ENCODE measurements around the gene TBPL1.
A peak's percentile ranks its signal among the peaks of the same experiment; 100 is the strongest.

TBPL1 gene

DNA sequence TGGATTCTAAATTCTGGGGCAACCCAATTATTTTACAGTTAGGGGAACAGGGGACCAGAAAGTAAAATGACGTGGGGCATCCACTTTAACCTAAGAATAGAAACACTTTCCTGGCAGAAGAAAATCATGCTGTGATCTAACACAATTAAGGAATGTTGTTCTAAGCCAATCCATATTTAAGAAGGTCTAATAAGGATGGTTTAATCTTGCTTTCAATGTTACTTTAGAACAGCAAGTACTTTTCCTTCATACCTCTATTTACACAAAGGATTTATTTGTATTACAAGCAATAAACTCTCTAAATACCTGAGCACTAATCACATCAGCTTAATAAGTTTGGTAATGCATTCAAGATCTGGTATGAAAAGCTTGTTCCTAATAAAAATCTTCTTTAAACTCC, 67.0 kb downstream of the TBPL1 start:
- FAIRE-seq (no peak), DNase-seq (ENCODE audit: insufficient read length, low spot score) (no peak)
- TF ChIP-seq POLR2A (IDR thresholded peaks at IDR 0.05; ENCODE audit: low read depth, low read length) = no peak

DNA sequence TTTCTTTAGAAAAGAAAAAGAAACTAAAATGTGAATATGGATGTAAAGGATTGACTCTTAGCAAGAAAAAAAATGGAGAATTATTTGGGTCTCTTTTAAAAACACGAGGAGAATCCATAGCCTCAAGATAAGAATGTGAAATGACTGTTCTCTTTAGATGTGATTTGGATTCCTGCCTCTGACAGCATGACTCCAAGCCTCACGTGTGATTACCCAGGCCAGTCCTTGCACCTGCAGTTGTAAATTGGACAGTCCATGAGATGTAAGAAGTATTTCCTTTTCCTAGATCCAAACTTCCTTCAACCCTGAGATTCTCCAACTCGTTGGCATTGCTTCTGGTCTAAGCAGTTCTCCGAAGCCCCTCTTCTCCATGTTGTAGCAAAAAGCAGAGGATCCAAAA, 67.5 kb downstream of the TBPL1 start:
- FAIRE-seq (no peak), DNase-seq (ENCODE audit: insufficient read length, low spot score) (no peak)
- no peak for TF ChIP-seq POLR2A (IDR thresholded peaks at IDR 0.05; ENCODE audit: low read depth, low read length)

DNA sequence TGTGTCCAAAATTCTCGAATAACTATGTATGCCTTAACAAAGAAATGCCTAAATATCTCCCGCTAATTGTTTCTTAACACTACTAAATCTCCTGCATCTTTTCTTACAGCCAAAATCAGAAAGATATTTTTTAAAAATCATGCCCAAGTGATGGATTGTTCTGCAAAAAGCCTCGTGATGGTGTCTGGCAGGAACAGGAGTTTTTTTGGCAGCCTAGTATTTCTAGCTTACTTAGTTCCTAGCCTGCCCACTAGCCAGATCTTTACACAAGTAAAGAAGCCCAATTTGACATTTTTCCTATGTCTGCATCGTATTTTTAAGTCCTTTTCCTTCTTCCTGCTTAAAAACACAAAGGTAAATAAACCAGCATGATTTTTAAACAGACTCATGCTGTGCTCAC, 67.9 kb downstream of the TBPL1 start:
- FAIRE-seq (no peak), DNase-seq (ENCODE audit: insufficient read length, low spot score) (no peak)
- TF ChIP-seq POLR2A (IDR thresholded peaks at IDR 0.05; ENCODE audit: low read depth, low read length) = no peak

DNA sequence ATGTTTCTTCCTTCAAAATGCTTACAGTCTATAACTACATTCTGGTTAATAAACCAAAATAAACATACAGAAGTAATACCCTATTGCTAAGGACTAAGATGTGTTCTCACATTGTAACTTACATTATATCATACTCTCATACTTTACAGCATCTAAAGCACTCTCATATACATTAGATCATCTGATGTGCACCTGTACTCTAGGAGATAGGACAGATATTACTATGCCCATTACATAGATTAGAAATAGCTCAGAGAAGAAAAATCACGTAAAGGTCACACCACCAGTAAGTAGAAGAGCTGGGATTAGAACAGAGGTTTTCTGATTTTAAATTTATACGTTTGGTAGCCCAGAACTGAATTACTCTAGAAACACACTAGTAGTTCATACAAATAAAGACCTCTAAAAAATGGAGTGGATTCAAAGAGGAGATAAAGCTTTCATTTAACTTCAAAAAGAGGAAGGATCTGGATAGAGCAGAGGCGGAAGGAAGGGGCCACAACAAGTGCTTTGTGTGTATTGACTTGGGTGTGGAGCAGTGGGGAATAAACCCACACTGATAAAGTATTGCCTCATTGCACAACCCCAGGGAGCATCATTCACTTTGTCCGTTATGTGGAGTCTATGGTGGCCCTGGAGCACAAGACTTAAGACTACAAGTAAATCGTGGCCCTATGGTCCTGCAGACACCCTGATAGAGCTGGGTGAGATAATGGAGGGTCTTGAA, 68.5 kb downstream of the TBPL1 start:
- TF ChIP-seq POLR2A (IDR thresholded peaks at IDR 0.05; ENCODE audit: low read depth, low read length) = no peak
- DNase-seq (ENCODE audit: insufficient read length, low spot score) (no peak), FAIRE-seq (no peak)

DNA sequence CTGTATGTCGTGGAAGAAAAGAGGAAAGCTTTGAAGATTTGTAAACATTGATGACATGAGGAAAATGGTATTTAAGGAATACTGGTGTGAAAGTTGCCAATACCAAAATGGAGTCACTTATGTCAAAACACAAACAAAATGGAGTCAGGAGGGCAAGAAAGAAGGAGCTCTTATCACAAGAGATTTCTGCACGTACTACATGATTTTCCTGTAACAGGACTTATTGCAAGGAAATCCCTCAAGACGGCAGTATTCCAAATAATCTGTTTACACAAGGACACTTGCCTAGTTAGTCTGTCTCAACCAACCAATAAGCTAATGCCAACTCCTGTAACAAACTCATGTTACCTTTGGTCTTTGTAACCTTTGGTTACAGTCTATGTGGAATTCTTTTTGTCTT, 69.6 kb downstream of the TBPL1 start:
- DNase-seq (ENCODE audit: insufficient read length, low spot score) (no peak), FAIRE-seq (no peak)
- no peak for TF ChIP-seq POLR2A (IDR thresholded peaks at IDR 0.05; ENCODE audit: low read depth, low read length)

DNA sequence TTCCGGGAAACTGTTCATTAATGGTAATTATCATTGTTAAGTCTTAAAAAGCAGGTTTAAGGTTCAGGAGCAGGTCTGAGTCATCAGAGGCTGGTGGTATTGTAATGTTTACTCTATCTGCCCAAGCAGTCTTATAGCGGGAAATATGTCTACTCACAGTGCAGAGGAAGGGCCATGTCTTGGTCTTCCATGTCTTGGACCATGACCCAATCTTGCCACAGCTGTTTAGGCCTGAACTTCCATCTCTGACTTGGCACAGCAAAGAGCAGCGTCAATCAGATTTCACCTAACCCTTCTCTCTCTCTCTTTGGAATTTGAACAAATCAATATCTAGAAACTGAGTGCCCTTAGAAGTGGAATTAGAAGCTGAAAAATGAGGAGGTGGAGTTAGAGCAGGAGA, 73.6 kb downstream of the TBPL1 start:
- no peak for DNase-seq (ENCODE audit: insufficient read length, low spot score)
- TF ChIP-seq POLR2A (IDR thresholded peaks at IDR 0.05; ENCODE audit: low read depth, low read length) = no peak
- FAIRE-seq = no peak

DNA sequence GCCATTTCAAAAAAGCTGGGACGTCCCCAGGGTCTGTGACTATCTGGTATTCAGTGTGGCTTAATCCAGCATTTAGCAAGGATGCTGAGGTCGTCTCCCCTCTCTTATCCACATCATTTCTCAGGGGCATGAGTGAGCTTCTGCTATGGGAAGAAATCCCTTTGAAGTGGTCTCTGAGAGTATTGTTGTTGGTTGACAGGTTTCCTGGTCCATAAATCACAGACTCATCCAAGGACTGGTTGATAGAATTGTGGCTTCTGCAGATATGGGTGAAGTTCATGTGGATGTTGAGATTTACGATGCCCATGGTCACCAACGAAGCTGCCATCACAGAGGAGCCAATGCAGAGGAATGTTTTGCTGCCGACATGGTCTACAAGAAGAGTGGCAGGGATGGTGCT, 75.4 kb downstream of the TBPL1 start:
- DNase-seq (ENCODE audit: insufficient read length, low spot score) (no peak), FAIRE-seq (no peak)
- no peak for TF ChIP-seq POLR2A (IDR thresholded peaks at IDR 0.05; ENCODE audit: low read depth, low read length)

DNA sequence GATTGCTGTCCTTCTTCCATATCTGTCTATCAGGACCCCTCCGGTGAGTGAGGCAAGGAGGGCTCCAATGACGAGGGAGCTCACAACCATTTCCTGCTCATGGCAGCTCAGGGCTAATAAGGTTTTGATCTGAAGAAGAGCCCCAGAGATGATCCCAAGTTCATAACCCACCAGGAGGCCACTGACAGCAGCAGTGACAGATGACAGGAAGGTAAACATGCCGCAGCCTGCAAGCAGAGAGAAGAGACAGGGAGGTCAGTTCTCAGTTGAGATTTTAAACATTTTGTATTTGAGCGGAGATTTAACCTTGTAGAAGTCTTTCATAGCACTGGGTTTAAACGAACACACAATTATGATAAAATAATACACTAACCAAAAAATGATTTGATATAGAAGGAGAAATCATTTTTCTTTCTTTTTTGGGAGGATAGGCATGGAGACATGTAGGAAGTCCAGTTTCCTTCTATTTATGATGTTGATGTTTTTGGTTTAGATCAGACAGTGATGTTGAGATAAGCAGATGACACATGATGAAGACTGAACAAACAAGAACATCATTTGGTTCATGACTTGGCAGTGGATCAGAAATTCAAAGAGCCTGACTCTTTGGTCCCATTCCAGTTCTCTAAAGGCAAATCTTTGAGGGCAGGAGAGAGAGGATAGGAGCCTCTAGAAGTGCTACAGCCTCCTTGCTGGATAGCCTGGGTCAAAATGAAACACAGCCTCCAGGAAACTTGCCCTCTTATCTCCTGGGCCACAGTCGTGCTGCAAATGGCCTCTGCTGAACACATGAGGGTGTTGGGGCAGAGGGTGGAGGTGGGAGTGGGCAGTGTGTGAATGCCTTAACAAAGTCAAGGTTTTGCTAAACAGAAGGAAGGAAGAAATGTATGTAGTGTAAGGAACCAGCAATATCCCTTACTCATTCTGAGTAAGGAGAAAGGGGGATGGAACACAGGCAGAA, 76.8 kb downstream of the TBPL1 start:
- DNase-seq (ENCODE audit: insufficient read length, low spot score) = no peak
- no peak for FAIRE-seq
- no peak for TF ChIP-seq POLR2A (IDR thresholded peaks at IDR 0.05; ENCODE audit: low read depth, low read length)

DNA sequence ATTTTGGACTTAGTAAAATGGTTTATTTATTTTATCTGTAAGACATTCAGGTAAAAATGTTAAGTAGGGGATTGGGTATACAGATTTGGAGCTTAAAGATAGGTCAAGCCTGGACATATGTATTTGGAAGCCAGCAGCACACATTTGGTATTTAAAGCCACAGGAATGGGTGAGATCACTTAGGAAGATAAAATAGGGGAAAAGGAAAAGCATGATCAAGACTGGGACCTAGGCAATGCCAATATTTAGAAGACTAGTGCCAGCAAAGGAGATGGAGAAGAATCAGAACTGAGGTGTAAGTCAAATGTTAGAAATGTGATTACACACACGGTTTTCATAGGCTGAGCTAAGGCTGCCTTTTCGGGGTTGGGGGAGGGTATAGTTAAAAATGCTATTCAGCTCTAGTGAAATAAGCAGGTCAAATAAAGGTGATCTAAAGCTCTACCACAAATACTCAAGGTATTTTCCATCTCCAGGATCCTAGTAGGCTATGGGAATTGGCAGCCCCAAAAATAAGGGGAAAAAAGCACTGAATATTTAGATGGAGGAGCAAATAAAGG, 78.8 kb downstream of the TBPL1 start:
- FAIRE-seq (no peak), DNase-seq (ENCODE audit: insufficient read length, low spot score) (no peak)
- no peak for TF ChIP-seq POLR2A (IDR thresholded peaks at IDR 0.05; ENCODE audit: low read depth, low read length)

DNA sequence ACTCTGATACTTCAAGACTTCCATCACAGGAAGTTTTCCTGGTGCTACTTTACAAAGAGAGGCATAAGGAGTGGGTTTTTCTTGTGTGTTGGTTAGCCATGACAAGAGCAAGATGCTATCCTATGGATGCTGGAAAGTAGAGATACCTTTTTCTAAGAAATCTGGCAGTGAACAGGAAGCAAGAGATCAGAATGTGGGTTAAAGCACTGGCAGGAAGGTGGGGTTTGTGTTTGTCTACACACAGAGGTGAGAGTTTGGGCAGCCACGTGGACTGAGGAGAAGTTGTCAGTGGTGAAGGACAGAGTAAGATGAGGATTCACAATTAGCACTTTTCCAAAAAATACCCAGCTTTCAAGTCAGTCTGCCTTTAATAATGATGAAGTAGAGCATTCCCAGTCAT, 81.5 kb downstream of the TBPL1 start:
- FAIRE-seq = no peak
- no peak for DNase-seq (ENCODE audit: insufficient read length, low spot score)
- no peak for TF ChIP-seq POLR2A (IDR thresholded peaks at IDR 0.05; ENCODE audit: low read depth, low read length)

DNA sequence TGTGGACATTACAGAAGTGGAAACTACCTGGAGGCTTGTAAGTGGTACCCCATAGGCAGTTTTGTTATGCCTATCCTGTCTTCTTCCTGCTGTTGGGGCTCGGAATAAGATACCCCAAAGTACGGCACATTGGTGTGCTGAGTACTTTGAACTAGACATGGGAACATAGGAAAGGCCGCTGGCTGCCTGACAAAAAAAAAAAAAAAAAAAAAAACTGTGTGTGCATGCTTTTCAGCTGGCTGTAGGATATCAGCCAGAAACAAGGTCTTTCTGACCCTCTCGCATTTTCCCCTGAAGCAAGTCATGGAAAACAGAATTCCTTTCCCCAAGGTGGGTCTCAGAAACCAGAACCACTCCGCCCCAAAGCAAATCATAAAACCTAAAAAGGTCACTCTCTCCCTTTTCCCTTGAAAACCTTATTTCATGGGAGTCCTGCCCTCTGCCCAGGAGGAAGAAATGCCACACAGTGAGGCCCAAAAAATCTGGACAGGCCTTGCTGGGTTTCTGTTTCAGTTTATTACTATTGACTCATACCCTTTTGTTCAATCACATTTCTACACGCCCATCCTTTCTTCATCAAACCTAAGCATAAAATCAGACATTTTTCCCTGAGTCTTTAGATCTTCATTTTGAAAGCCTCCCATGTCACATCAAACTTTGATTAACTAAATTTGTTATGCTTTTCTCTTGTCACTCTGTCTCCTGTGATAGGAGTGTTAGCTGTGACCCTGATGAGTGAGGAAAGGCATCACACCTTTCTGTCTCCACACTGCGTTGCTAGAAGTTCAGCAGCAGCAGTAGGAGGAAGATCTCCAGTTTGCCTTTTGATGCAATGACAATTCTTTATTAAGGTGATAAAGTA, 82.2 kb downstream of the TBPL1 start:
- DNase-seq (ENCODE audit: insufficient read length, low spot score) (no peak), FAIRE-seq (no peak)
- no peak for TF ChIP-seq POLR2A (IDR thresholded peaks at IDR 0.05; ENCODE audit: low read depth, low read length)

DNA sequence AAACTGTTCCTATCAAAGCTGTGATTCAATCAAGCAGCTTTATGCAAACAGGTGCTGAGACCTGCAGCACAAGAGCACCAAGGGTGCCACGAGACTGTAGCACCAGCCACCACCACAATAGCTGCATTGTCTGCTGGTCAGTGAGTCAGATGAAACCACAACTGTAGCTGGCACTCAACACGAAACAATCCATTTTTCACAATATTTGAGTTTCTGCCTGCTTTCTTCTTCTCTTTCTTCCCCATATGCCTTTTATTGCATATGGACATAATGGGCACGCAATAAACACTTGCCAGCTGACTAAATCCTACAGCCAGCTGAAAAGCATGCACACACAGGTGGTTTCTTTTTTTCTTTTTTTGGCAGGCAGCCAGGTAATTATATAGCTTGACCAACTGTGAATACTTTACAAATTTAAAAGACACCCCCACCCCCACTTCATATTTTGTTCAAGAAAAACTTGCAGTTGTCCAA, 82.8 kb downstream of the TBPL1 start:
- TF ChIP-seq POLR2A (IDR thresholded peaks at IDR 0.05; ENCODE audit: low read depth, low read length) = no peak
- DNase-seq (ENCODE audit: insufficient read length, low spot score) (peak; percentile 40), FAIRE-seq (peak; percentile 93)

DNA sequence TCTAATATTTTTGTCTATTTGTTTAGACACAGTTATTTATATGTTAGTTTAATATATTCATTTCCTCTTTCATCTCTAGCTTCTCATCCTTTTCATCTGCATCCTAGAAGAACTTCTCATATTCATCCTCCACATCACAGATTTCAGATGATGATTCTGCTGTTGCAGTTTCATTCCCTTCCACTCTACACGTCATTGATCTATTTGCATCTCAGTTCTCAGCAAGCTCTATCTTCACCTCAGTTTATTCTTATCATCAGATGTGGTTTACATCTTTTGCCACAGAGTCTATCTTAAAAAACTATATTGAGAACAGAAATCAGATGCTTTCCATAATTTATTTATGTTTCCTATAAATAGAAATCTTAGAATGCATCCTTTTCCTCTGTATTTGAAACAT, 86.1 kb downstream of the TBPL1 start:
- no peak for FAIRE-seq

More for the DNA sequence above, 86.1 kb downstream of the TBPL1 start:
- DNase-seq (ENCODE audit: insufficient read length, low spot score) = no peak
- TF ChIP-seq POLR2A (IDR thresholded peaks at IDR 0.05; ENCODE audit: low read depth, low read length) = no peak

Measured in H54 (cell line).